AG04450 (cell line): ENCODE data around the gene GNG14. TPM values are rescaled to one million over a fixed set of nuclear protein-coding genes. Genes with fewer than 3 reads are reported as not detected.
"Not testable (repeated sequence)": the region's sequence is repeated elsewhere in the genome, so short reads cannot be mapped to it uniquely, and the experiment has no call there.

Experiments used
- CTCF ChIA-PET: fragments of 300-600, 350-600 bp; formaldehyde crosslinking; extraction: SDS; loops from one replicate; lab custom pipeline; 2022; ENCODE audit warnings: antibody characterized with exemption, inconsistent platforms; lab: Charles Lee
- POLR2A ChIA-PET: fragments of 350-600 bp; formaldehyde crosslinking; extraction: SDS; loops from one replicate; lab custom pipeline; 2021; ENCODE audit warnings: antibody characterized with exemption, inconsistent platforms; lab: Yijun Ruan, JAX
- DNase-seq: peaks from one replicate; pipeline ENCODE4 v3.0.0-alpha.2; 2011; ENCODE audit warnings: low read depth, low spot score
- H3K27ac ChIP-seq: one replicate; pipeline ENCODE4 v1.5.1; 2012; ENCODE audit warnings: low read depth, low read length, control low read depth
- H3K27me3 ChIP-seq: one replicate; pipeline ENCODE4 v1.6.0; 2012; ENCODE audit warnings: low read length; ENCODE audit not compliant: control insufficient read depth, insufficient read depth
- H3K4me3 ChIP-seq: 2 replicates; pipeline ENCODE4 v1.5.1; 2011; ENCODE audit warnings: mild to moderate bottlenecking, low read depth, low read length, control low read depth
- H3K9me3 ChIP-seq: 2 replicates; pipeline ENCODE4 v1.5.1; 2012; ENCODE audit warnings: low read length; ENCODE audit not compliant: control insufficient read depth, insufficient read depth
- polyA plus RNA-seq: library from polyadenylated mRNA; depleted of rRNA; stranded (reverse); fragments of >200 nt; gene quantifications from 2 replicates; pipeline ENCODE4 v1.2.3, GENCODE V29; 2011
- TF ChIP-seq, protein P1 (sequence below): IDR thresholded peaks from 2 replicates; pipeline ENCODE4 v1.5.1; 2011; ENCODE audit warnings: low read depth, low read length, control low read depth, inconsistent platforms

GNG14 gene
- polyA plus RNA-seq, 1 experiment: not detected

DNA sequence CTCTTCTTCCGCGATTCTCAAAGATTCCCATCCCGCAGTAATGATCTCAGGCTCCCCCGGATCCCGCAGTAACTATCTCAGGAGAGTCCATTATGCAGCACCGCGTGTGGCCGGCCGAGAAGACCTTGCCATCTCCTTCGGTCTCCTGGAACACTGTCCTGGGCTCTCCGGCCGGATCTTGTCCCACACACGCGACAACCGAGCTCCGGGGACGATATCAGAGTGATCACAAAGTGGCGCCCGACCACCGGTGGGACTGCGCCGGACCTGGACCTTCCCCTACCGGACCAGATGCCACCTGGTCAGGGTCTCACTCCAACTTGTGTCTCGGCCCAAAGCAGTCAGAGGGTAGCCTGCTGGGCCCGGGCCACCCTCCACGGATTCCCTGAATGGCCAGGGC, 45.3 kb upstream of the GNG14 start:
- CTCF ChIA-PET: no interaction called here

DNA sequence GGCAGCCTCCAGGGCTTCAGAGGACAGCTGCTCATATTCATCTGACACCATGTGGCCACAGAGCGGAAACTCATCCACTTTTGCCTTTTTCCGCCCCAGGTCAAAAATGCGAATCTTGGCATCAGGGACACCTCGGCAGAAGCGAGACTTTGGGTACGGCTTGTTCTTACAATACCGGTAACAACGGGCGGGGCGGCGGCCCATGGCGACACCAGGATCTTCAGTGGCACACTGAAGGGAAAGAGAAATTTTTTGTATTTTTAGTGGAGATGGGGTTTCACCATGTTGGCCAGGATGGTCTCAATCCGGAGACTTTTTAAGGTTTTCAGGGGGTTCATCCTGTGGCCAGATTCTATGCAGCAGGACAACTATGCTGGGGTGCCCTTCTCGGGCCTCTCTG, 44.1 kb upstream of the GNG14 start:
- H3K27me3 ChIP-seq, H3K4me3 ChIP-seq, POLR2A ChIA-PET, H3K27ac ChIP-seq, DNase-seq, CTCF ChIA-PET: not testable (repeated sequence)
- peaks cover 38% of the 10 kb centered on the region for H3K9me3 ChIP-seq

More for the DNA sequence above, 45.3 kb upstream of the GNG14 start:
- Histone ChIP-seq H3K4me3 (no peak overlapping the region), H3K9me3 (peaks cover 39% of the 10 kb centered on the region), H3K27ac (no peak overlapping the region), H3K27me3 (no peaks in the 10 kb centered on the region)
- TF ChIP-seq, protein P1, sequence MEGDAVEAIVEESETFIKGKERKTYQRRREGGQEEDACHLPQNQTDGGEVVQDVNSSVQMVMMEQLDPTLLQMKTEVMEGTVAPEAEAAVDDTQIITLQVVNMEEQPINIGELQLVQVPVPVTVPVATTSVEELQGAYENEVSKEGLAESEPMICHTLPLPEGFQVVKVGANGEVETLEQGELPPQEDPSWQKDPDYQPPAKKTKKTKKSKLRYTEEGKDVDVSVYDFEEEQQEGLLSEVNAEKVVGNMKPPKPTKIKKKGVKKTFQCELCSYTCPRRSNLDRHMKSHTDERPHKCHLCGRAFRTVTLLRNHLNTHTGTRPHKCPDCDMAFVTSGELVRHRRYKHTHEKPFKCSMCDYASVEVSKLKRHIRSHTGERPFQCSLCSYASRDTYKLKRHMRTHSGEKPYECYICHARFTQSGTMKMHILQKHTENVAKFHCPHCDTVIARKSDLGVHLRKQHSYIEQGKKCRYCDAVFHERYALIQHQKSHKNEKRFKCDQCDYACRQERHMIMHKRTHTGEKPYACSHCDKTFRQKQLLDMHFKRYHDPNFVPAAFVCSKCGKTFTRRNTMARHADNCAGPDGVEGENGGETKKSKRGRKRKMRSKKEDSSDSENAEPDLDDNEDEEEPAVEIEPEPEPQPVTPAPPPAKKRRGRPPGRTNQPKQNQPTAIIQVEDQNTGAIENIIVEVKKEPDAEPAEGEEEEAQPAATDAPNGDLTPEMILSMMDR: no peak
- POLR2A ChIA-PET: no interaction called here
- DNase-seq: no peak

DNA sequence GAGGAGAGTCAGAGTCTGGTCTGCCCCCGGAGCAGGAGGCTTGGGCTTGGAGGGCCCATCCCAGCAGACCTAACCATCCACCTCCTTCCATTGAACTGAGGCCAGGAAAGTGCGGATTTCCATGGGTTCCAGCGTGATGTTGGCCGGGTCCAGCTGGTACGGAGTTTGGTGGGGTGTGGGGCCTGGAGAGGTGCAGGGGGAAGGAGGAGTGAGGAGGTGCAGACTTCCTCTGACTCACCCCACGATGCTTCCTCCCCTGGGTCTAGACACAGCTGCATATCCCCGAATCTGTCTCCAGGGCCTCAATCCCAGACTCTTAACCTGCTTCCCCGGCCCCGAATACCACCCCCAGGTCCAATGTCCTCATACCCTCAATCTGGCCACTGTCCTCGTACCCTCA, 41.2 kb upstream of the GNG14 start:
- POLR2A ChIA-PET: no interaction called here
- no peak overlapping the region for H3K27ac ChIP-seq
- DNase-seq: no peak
- H3K27me3 ChIP-seq: no peaks in the 10 kb centered on the region
- TF ChIP-seq, protein P1: no peak
- CTCF ChIA-PET: interaction anchor here (1.0 kb wide), 1 partner anchor 26 kb away, joined by 3 read pairs; no protein-coding TSS in a partner anchor
- peaks cover 27% of the 10 kb centered on the region for H3K9me3 ChIP-seq
- H3K4me3 ChIP-seq: no peak overlapping the region

DNA sequence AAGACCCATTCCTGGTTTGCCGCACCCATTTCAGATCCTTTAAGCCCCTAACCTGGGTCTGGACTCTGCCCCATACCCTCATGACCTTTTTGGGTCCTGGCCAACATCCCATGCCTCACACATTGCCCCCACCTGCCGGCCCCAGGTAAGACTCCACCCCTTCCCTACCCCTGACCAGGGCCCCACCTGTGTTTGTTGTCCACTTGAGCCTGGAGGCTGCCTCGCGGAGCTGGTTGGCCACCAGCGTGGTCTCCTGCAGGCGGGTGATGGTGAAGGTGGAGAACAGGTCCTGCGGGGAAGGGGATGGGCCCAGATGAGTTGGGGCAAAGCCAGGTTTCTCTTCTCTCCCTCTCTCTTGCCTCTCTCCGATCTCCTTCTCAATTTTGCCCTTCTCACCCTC, 40.8 kb upstream of the GNG14 start:
- DNase-seq: no peak
- H3K27ac ChIP-seq: no peak overlapping the region
- TF ChIP-seq, protein P1: no peak
- no peak overlapping the region for H3K4me3 ChIP-seq
- CTCF ChIA-PET: interaction anchor here (1.0 kb wide), 1 partner anchor 26 kb away, joined by 3 read pairs; no protein-coding TSS in a partner anchor
- peaks cover 23% of the 10 kb centered on the region for H3K9me3 ChIP-seq
- POLR2A ChIA-PET: interaction anchor here (0.6 kb wide), 1 partner anchor 13 kb away, joined by 5 read pairs; no protein-coding TSS in a partner anchor
- no peaks in the 10 kb centered on the region for H3K27me3 ChIP-seq

DNA sequence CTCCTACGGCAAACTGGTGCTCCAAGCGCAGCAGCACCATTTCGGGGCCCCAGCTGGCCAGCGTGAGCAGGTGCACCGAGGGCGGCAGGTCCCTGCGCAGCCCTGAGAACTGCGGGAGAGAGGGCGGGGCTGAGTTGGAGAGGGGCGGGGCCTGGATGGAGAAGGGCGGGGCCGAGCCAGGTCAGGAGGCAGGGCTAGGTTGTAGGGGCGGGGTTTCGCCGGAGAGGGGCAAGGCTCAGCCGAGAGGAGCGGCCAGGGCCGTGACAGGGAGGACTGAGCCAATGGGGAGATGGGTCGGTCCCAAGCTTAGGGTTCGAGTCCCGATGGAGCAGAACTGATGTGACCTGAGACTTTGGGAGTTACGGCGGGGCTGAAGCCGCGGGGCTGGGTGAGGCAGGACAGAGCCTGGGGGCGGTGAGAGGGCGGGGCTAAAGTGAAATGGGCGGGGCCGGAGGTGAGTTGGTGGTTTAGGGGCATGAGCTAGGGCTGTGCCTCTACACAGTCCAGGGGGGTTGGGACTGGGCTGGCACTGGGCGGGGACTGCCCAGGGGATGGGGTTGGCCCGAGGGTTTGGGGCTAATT, 40.2 kb upstream of the GNG14 start:
- TF ChIP-seq, protein P1: no peak
- DNase-seq: no peak
- Histone ChIP-seq H3K9me3 (peaks cover 18% of the 10 kb centered on the region), H3K4me3 (no peak overlapping the region), H3K27ac (no peak overlapping the region), H3K27me3 (no peaks in the 10 kb centered on the region)
- CTCF ChIA-PET: interaction anchor here (0.7 to 1.0 kb wide), 2 partner anchors 25 kb away, joined by 3 to 4 read pairs; no protein-coding TSS in a partner anchor
- POLR2A ChIA-PET: interaction anchor here (0.5 to 0.6 kb wide), 2 partner anchors 13 to 49 kb away, joined by 5 to 6 read pairs; partner anchors contain the start of gene FBXW9
